HepG2 (cell line): Measurements from ENCODE around the gene CEP57L1. TPM values are rescaled to one million over a fixed set of nuclear protein-coding genes. Genes with fewer than 3 reads are reported as not detected.

Experiments
- EZH2 ChIP-seq: conservative IDR thresholded peaks from 2 replicates; pipeline ENCODE4 v1.6.1; 2012; ENCODE audit warnings: mild to moderate bottlenecking, low read depth, low read length, moderate library complexity
- GPN1 ChIP-seq: sonication (generic); formaldehyde crosslinking; IDR thresholded peaks from 2 replicates; pipeline ENCODE4 v1.5.1; 2020; ENCODE audit warnings: missing genetic modification reagents, borderline replicate concordance
- GTF2F1 ChIP-seq: fragments of 150-350 bp; IDR thresholded peaks from 2 replicates; pipeline ENCODE4 v1.6.1; 2014; ENCODE audit warnings: low read length
- NPAS2 ChIP-seq: sonication (generic); formaldehyde crosslinking; IDR thresholded peaks from 2 replicates; pipeline ENCODE4 v1.8.0; 2022; ENCODE audit warnings: mild to moderate bottlenecking, missing genetic modification reagents, borderline replicate concordance
- PATZ1 ChIP-seq: sonication (generic); formaldehyde crosslinking; IDR thresholded peaks from 2 replicates; pipeline ENCODE4 v1.4.0; 2020; ENCODE audit warnings: missing genetic modification reagents
- PHF20 ChIP-seq: sonication (generic); formaldehyde crosslinking; IDR thresholded peaks from 2 replicates; pipeline ENCODE4 v1.5.0; 2020; ENCODE audit warnings: mild to moderate bottlenecking, missing genetic modification reagents
- TP53 ChIP-seq: sonication (generic); formaldehyde crosslinking; conservative IDR thresholded peaks from 2 replicates; pipeline ENCODE4 v1.4.0; 2020; ENCODE audit warnings: missing genetic modification reagents
- ZBED4 ChIP-seq: sonication (generic); formaldehyde crosslinking; IDR thresholded peaks from 2 replicates; pipeline ENCODE4 v1.4.0; 2020; ENCODE audit warnings: missing genetic modification reagents, borderline replicate concordance
- ZBTB8A ChIP-seq: sonication (generic); formaldehyde crosslinking; IDR thresholded peaks from 2 replicates; pipeline ENCODE4 v1.4.0; 2020; ENCODE audit warnings: mild to moderate bottlenecking, low read depth, missing genetic modification reagents, borderline replicate concordance
- ZNF101 ChIP-seq: sonication (generic); formaldehyde crosslinking; IDR thresholded peaks from 2 replicates; pipeline ENCODE4 v1.4.0; 2020; ENCODE audit warnings: mild to moderate bottlenecking, low read depth, missing genetic modification reagents, borderline replicate concordance
- ZNF143 ChIP-seq: sonication (generic); formaldehyde crosslinking; IDR thresholded peaks from 2 replicates; pipeline ENCODE4 v1.4.0; 2020; ENCODE audit warnings: missing genetic modification reagents
- ZNF18 ChIP-seq: sonication (generic); formaldehyde crosslinking; IDR thresholded peaks from 2 replicates; pipeline ENCODE4 v1.8.0; 2022; ENCODE audit warnings: mild to moderate bottlenecking, missing genetic modification reagents; ENCODE audit not compliant: insufficient replicate concordance
- ZNF264 ChIP-seq: sonication (generic); formaldehyde crosslinking; IDR thresholded peaks from 2 replicates; pipeline ENCODE4 v1.4.0; 2020; ENCODE audit warnings: missing genetic modification reagents
- ZNF557 ChIP-seq: sonication (generic); formaldehyde crosslinking; IDR thresholded peaks from 2 replicates; pipeline ENCODE4 v1.4.0; 2020; ENCODE audit warnings: missing genetic modification reagents
- ZNF780A ChIP-seq: sonication (generic); formaldehyde crosslinking; IDR thresholded peaks from 2 replicates; pipeline ENCODE4 v1.8.0; 2022; ENCODE audit warnings: mild to moderate bottlenecking, missing genetic modification reagents, moderate library complexity
- ZNF788 ChIP-seq: sonication (generic); formaldehyde crosslinking; IDR thresholded peaks from 2 replicates; pipeline ENCODE4 v1.5.0; 2020; ENCODE audit warnings: mild to moderate bottlenecking, missing genetic modification reagents, borderline replicate concordance
- ZNF878 ChIP-seq: sonication (generic); formaldehyde crosslinking; IDR thresholded peaks from 2 replicates; pipeline ENCODE4 v1.8.1; 2023; ENCODE audit warnings: mild to moderate bottlenecking, missing genetic modification reagents, moderate library complexity
- polyA plus RNA-seq, 8 experiments: library from polyadenylated mRNA; depleted of rRNA in 3 of 8; stranded (reverse) in 7 of 8; unstranded in 1 of 8; fragments of >200 nt; fragmentation: Illumina TruSeq in 4 of 8; extraction: Trizol in 4 of 8; gene quantifications; 2 replicates each; pipeline versions ENCODE4 v1.2.1 to v1.2.3, GENCODE V29; 2011 to 2016; ENCODE audit warnings: low read depth in 4 of 8, missing spikeins in 1 of 8, mixed read lengths in 1 of 8; ENCODE audit not compliant: insufficient read depth in 1 of 8
- total RNA-seq, 5 experiments: library from RNA; depleted of rRNA; stranded (reverse); fragments of >200 nt; fragmentation: Illumina TruSeq; extraction: Trizol; gene quantifications; 2 replicates each; pipeline ENCODE4 v1.2.3, GENCODE V29; 2016; ENCODE audit warnings: low read depth in 1 of 5
- TF ChIP-seq, protein P1 (sequence below): sonication (generic); formaldehyde crosslinking; IDR thresholded peaks from 2 replicates; pipeline ENCODE4 v1.5.1; 2020; ENCODE audit warnings: missing genetic modification reagents, mild to moderate bottlenecking, borderline replicate concordance

Gene CEP57L1
- total and polyA plus RNA-seq, 2 of the 13 experiments (the other 11 are each of a cell fraction or from before 2014, with no cell fraction given), result 7.7 to 15.5 TPM

DNA sequence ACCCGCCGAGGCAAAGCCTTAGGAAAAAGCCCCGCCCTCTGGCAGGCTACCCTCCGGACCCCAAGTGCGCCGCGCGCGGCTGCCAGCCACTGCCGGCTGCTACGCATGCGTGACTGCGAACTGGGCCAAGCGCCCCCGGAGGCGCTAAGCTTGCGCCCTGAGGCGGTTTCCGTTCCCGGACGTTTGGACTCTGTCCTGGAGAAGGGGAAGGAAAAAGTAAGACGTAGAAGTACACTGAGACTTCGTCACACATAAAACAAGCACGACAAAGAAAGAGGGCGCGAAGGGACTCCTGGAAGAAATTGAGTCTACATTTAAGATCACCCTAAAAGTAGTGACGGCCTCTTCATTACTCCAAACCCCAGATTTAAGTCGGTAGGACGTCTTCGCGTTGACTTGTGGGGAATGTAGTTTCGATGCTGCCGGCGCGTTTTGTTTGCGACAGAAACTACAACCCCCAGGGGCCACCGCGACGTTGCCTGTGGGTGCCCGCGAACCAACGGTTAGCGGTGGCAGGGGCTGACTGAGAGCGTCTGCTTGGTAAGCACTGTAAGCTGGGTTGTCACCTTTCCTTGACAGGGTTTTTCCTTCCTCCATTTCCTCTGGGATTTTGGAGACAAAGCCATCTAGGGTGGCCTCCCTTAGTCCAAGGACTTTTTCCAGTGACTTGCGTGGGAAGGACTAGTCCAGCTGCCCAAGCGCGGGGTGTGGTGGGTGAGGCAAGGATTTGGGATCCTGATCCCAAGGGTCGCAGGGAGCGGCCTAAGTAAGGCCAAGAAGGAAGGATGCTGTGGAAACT, at the start of gene CEP57L1 (continued):
- TF ChIP-seq, protein P1, sequence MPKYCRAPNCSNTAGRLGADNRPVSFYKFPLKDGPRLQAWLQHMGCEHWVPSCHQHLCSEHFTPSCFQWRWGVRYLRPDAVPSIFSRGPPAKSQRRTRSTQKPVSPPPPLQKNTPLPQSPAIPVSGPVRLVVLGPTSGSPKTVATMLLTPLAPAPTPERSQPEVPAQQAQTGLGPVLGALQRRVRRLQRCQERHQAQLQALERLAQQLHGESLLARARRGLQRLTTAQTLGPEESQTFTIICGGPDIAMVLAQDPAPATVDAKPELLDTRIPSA, result no peak
- no peak for TF ChIP-seq TP53 (CRISPR knock-in tag)
- TF ChIP-seq ZNF264, result no peak; the same call in 1 of the 2 replicates
- no peak for TF ChIP-seq PATZ1 (CRISPR knock-in tag)
- no peak for TF ChIP-seq NPAS2 (CRISPR knock-in tag)
- peak; percentile 96 for TF ChIP-seq ZBTB8A (CRISPR knock-in tag)
- peak; percentile 99 for TF ChIP-seq ZNF143 (CRISPR knock-in tag)
- no peak for TF ChIP-seq GPN1
- TF ChIP-seq ZNF101, result no peak
- no peak for TF ChIP-seq ZNF788 (CRISPR knock-in tag)
- no peak for TF ChIP-seq ZBED4
- peak; percentile 81 for TF ChIP-seq PHF20
- no peak for TF ChIP-seq ZNF780A
- no peak for TF ChIP-seq ZNF557 (CRISPR knock-in tag)
- TF ChIP-seq GTF2F1, result 0 out of 2 replicates have a peak, but pooled peaks have one; percentile 32
- TF ChIP-seq ZNF18 (CRISPR knock-in tag), result no peak
- TF ChIP-seq EZH2, result no peak
- no peak for TF ChIP-seq ZNF878
